NAMALWA (cell line): Measurements from ENCODE around the gene BRPF1.

Experiments used
- DNase-seq: peaks from one replicate; pipeline ENCODE4 v3.0.0-alpha.2; 2015; ENCODE audit warnings: low spot score

Gene BRPF1, protein sequence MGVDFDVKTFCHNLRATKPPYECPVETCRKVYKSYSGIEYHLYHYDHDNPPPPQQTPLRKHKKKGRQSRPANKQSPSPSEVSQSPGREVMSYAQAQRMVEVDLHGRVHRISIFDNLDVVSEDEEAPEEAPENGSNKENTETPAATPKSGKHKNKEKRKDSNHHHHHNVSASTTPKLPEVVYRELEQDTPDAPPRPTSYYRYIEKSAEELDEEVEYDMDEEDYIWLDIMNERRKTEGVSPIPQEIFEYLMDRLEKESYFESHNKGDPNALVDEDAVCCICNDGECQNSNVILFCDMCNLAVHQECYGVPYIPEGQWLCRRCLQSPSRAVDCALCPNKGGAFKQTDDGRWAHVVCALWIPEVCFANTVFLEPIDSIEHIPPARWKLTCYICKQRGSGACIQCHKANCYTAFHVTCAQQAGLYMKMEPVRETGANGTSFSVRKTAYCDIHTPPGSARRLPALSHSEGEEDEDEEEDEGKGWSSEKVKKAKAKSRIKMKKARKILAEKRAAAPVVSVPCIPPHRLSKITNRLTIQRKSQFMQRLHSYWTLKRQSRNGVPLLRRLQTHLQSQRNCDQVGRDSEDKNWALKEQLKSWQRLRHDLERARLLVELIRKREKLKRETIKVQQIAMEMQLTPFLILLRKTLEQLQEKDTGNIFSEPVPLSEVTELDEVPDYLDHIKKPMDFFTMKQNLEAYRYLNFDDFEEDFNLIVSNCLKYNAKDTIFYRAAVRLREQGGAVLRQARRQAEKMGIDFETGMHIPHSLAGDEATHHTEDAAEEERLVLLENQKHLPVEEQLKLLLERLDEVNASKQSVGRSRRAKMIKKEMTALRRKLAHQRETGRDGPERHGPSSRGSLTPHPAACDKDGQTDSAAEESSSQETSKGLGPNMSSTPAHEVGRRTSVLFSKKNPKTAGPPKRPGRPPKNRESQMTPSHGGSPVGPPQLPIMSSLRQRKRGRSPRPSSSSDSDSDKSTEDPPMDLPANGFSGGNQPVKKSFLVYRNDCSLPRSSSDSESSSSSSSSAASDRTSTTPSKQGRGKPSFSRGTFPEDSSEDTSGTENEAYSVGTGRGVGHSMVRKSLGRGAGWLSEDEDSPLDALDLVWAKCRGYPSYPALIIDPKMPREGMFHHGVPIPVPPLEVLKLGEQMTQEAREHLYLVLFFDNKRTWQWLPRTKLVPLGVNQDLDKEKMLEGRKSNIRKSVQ (N-terminal part only)

DNA sequence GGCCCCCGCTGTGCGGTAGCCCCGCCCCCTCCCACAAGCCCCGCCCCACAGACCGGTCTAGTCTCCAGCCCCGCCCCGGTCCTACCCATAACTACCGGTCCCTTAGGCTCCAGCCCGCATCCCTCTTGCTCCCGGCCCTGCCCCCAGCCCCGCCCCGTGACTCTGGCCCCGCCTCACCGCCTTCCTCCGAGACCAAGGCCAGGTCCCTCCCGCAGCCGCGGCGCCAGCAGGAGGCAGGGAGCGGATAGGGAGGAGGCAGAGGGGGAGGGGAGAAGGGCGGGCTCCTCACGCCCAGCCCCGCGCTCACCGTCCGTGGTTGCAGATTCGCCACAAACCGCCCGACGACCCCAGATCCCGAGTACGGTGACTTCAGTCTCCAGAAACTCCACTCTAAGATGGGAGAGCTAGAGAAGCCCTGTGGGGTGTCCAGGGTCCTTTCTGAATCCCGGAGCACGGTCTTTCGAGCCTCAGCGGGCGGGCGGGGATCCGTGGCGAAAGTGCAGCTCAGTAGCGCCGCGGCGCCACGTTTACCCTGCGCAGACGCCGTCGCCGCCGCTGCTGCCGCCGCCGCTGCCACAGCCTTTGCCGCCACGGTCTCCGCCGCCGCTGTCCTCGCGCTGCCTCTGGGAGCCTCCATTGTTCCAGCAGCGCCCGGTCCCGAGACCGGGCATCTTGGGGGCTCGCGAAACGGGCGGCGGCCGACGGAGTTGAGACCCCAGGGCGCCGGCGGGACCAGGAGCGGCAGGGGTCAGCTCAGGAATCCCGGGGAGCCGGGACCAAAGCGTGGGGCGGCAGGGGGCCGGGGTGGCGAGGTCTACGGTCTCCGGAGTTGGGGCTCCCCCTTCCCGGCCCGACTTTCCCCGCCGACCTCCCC lies at the start of gene BRPF1:
TSS of gene BRPF1 (plus strand) at position 530 of the 874 bp plus-strand sequence. CDS start 2,406 bp downstream, outside the sequence.
- DNase-seq: peak; percentile 98

DNA sequence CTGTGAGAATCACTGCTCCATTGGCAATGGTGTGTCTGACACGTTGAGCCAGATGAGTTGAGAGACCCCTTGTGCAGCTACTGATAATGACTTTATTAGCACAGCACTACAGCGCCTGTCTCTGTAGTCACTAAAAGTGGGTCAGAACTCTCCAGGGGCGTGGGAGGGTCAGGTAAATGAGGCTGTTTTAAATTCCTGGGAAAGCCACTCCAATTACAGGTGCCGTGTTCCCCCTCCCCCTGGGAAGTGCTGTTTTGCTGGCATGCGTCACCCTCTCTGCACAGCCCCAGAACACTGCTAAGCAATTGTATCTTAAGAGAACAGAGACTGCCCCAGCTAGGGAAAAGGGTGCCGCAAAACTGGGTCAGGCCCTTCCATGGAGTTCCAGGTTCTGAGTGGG lies 49.4 kb upstream of the BRPF1 start:
- DNase-seq: no peak

DNA sequence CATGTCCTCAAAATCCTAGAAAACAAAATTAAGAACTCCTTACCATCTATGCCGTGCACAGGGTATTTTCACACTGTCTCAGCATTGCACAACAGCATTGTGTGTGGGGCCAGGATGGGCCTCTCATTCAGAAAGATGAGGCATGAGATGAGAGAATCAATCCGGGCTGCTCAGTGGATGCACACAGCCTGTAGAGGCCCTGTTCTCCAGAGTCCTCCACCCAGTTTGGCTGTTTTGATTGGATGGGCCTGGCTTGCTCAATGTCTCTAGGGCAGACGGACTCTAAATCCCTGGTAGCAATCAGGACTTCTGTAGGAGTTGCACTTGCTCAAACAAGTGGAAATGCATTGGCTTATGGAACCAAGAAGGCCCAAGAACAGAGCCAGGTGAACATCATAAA lies 48.1 kb upstream of the BRPF1 start:
- DNase-seq: no peak

DNA sequence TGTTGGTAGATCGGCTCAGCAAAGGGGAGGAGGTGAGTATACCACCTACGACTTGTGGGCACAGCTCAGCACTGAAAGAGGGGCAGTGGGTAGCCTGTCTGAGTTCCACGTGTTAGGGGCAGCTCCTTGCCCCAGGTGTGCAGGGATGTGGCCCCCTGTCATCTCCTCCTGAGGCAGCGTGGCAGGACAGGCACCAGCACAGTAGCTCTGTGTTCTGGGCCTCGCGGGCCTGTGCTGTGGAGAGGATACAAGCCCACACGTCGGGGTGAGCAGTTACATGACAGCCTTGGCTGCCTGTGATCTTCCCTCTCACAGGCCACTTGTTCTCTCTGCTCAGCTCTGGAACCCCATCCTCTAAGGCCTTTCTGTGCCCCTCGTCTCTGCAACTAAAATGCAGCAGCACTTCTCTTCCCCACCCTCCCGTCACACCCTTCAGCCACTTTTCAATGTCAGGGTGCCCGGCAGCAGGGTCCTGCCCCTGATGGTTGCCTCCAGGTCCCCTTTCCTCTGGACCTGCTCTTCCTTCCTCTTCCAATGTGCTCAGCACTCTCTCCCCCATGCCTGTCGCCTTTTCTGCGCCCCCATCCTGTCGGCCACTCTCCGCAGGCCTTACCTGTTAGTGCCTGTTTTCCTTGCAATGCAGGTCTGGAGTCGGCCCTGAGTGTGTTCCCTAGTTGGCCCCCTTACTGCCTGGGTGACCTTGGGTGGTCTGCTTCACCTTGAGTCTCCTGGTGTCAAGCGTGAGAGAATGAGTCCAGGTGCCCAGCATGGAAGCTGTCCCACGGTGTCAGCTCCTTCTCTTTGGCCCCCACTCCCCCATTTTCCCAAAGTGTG lies 46.1 kb upstream of the BRPF1 start:
- no peak for DNase-seq

DNA sequence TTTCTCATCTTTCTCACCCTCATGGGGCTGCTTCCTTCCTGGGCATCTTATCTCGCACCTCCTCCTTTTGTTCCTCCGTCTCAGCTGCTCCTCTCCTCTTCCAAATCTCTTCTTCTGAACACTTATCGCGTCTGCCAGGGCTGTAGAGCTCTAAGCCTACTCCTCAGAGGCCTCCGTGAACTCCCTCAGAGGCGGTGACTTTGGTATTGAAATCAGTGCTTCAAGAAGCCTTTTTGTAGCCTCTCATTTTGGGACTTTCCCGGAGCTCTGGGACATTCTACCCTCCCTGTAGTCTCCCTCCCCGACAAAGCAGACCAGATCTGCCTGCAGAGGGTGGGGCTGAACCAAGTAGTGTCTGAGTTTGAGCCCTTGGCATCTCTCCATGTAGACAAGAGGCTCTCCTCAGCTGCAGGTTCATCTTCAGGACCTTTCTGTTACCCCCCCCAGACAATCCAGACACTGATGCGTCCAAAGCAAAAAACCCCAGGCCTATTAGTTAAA lies 45.4 kb upstream of the BRPF1 start:
- DNase-seq: no peak

DNA sequence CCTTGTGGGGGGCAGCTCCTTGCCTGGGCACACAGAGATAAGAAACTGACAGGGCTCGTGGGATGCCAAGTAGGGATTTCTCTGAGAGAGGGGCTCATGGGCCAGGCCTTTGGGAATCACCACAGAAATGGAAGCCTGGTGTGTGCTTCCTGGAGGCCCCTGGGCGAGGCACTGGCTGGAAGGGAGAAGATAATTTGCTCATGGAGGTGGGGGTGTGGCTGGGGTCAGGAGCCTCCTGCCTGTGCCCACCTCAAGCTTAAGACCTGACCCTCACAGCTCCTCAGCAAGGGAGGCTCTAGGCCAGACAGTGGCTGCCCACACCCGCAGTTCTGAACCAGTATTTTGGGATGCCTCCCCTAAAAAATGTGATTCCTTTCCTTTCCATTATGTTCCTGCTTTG lies 44.8 kb upstream of the BRPF1 start:
- DNase-seq: no peak

DNA sequence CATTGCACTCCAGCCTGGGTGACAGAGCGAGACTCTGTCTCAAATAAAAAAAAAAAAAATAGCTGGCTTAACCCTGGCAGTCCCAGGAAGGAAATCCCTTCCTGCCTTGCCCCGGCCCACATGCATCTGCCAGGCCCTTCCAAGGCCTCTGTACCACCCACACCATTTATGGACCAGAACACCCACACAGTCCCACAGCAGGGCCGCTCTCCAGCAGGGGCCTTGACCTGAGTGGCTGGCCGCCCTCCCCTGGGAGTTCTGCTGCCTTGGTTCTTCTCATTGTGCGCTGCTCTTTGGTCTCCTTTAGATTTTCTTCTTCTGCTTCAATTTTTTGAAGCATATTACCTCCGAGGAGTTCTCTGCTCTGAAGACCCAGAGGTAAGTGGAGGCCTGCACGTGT lies 44.0 kb upstream of the BRPF1 start:
- no peak for DNase-seq

DNA sequence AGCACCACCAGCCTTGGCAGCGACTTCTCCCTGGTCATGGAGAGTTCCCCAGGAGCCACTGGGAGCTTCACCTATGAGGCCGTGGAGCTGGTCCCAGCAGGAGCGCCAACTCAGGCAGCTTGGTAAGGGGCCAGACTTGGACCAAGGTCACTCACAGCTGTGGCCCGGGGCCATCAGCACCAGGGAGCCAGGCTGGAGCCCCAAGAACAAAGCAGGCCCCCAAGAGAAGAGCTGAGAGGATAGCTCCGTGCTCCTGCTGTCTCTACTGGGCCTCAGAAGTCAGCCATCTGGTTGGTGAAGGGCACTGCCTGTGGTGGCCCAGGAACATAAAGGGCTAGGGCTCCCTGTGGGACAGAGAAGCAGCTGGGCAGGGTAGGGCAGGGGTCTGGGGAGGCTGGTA lies 42.6 kb upstream of the BRPF1 start:
- DNase-seq: no peak

DNA sequence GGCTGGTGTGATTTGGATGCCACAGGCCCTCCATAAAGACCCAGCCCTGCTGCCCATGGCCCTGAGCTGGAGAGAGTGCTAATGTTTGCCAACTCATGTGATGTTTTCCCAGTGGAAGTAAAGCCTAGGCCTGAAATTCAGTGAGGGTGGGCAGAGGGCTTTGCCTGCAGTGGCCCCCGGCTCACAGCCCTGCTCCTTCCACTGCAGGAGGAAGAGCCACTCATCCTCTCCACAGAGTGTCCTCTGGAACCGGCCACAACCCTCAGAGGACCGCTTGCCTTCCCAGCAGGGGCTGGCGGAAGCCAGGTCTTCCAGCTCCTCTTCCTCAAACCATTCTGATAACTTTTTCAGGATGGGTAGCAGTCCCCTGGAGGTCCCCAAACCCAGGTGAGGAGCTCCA lies 41.8 kb upstream of the BRPF1 start:
- no peak for DNase-seq

DNA sequence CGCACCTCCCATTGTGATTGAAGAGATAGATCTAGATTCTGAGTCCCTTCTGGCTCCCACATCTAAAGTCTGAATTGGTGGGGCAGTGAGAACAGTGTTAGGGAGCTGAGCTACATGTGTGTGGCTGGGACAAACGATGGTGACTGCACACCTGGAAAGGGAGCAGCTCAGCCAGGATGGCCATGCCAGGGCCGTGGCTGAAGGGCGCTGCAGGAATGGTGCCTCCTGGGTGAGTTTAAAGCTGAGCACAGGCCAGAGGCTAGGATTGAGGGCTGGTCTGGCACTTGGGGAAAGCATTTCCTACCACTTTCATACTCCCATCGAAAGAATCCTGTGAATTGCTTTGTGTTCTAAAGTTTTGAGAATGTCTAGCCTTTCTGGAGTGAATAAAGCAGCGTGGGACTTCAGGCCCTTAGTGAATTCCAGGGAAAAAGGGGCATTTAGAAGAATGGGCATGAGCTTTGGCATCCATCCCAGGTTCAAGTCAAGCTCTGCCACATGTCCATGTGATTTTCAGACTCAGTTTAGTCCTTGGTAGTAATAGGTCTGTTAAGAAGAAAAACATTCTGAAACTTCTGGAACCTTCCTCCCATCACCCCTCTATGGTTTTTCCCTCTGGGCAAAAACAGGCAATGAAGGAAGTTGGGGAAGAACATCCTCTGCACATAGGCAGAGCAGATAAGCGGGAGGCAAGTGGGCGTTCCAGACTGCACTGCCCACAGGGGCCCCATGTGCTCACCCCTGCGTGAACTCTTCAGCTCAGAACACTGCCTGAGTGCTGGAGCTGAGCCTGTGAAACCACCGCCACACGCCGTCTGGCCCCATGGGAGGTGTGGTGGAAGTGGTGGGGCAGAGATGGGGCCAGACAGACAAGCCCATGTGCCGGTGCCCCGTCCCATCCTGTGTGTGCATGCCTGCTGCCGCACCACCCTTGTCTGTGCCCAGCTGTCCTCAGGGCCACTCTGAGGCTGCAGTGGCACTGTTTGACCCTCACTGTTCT lies 40.8 kb upstream of the BRPF1 start:
- DNase-seq: peak; percentile 66

DNA sequence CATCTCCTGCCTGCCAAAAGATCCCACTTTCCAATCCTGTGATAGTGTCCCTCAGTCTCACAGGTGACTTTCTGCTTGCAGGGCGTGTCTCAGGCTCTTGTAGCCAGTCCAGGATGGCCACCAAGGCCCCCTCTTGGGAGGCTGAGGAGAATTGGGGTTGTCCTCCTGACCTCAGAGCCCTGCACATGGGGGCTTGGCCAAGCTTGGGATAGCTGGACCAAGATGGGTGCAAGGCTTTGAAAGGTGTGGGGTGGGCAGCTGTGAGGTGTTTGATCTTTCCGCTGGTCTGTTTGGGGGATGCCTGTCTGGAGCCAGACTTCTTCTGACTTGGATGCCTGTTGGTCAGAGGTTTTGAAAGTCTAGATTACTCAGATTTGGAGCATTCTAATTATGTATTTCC lies 39.9 kb upstream of the BRPF1 start:
- no peak for DNase-seq

DNA sequence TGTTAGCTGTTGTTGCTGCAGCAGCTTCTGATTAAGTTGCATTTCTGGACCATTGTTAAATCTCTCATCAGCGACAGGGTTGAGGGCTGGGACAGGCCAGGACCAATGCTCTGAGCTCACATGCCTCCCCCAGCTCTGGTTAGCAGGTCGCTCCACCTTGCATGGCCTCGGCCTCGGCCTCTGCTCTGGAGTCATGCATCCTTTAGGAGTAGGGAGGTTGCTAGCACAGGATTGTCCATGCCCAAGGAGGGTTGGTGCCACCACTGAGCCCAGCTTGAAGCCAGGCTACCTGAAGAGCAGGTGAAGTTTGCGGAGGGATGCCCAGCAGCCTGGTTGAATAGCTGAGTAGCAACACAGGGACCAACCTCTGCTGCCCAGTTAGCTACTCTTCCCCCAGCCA lies 39.1 kb upstream of the BRPF1 start:
- DNase-seq: no peak

DNA sequence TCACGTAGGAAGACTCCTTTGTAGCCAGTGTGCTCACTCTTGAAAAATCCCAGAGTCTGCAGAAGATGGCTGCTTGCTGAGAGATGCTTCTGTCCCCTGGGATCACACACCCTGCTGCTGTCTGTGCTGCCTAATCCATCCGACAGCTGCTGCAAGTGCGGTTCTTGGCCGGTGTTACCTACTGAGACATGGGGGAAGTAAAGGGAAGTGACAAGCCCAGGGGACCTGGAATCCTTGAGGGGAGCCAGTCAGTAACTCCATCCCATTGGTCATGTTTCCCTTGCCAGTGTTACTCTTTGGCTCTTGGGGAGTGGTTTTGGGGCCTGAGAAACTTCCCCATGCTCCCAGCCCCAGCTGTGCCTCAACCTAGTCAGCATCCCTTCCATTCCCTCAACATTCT lies 36.2 kb upstream of the BRPF1 start:
- no peak for DNase-seq

DNA sequence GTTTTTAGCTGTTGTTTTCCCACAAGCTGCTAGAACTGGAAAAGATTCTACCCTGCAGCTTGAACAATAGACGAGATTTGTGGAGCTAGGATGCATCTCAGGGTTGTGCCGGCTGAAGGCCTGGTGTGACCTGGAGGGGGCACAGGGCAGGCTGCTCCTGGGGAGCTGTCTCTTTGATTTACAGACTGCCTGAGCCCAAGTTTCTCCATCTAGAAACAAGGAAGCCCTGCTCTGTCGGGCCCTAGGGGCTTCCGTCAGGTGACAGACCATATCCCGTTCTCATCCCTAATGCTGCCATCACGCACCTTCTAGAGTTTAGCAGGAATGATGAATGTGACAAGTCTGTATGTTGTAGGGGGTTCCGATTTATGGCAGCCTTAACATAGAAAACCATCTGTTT lies 35.8 kb upstream of the BRPF1 start:
- no peak for DNase-seq

DNA sequence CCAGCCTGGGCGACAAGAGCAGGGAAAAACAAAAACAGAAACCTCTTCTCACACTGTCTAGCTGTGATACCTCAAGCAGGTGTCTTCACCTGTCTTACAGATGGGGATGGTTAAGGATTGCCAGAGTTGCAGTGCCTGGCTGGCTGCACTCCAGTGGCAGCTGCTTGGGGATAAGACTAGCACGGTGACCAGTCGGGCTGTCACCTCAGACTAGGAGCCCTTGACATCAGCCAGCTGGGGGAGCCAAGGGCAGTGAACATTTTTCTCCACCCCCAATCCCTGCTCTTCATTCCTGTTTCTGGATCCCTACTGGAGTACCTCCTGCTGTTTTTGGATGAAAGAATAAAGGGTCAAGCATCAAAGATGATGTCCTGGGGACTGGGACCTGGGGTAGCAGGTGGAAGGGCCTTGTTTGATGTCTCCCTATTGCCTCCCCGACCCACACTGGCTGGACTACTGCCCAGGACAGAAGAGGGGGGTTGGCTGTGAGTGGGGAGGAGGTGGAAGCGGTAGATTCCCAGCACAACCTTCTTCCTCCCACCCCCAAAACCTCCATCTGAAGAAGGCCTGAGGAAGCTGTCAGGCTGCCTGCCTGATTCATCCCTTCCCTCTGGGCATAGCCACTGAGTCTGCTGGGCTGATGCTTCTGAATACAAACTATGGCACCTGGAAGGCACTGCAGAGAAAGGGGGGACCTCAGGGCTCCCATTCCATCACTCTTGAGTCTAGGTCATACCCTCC lies 34.9 kb upstream of the BRPF1 start:
- no peak for DNase-seq

DNA sequence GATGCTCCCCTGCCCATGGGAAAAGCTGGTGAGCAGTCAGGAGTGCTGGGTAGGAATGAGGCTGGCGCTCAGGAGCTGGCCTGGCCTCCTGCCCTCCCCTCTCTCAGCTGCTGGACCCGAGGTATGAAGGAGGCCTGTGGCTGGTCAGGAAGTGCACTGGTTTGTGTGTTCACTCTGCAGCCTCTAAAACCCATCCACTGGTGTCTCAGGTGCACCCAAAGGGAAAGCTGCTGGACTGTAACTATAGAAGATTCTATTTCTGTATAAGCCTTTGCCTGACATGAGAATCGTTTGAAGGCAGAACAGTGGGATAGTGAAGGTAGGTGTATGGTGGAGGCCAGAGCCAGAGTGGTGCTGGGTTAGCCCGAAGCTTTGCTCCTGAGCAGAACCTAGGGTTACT lies 33.6 kb upstream of the BRPF1 start:
- DNase-seq: no peak

DNA sequence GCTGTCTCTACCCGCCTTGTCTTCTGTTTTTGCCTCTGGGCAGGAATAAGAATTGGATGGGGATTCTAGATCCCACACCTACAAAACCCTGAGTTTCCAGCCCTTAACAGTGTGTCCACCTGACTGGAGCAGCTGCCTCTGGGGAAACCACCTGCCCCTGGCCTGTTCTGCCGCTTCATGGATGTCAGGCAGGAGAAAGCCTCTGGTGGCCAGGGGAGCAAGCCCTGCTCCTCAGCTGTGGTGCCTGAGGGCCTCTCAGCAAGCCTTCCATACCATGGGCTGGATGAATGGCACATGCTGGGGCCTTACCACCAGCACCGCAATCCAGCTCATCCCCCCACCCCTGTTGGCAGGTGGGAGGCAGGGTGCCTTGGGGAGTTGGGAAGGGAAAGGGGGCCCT lies 33.2 kb upstream of the BRPF1 start:
- DNase-seq: no peak

DNA sequence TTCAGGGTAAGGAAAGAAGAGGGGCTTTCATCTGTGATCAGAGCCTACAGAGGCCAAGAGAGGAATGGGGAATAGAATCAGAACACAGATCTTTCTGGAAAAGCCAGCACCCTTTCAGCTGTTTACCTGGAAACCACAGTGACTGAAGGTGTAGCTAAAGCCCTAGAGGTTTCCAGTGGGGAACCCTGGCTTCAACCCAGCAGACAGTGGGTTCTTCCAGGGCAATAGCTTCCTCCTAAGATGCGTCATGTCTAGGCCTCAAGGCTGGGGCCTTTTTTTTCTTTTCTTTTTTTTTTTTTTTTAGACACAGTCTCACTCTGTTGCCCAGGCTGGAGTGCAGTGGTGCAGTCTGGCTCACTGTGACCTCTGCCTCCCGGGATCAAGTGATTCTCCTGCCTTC lies 31.0 kb upstream of the BRPF1 start:
- DNase-seq: no peak

DNA sequence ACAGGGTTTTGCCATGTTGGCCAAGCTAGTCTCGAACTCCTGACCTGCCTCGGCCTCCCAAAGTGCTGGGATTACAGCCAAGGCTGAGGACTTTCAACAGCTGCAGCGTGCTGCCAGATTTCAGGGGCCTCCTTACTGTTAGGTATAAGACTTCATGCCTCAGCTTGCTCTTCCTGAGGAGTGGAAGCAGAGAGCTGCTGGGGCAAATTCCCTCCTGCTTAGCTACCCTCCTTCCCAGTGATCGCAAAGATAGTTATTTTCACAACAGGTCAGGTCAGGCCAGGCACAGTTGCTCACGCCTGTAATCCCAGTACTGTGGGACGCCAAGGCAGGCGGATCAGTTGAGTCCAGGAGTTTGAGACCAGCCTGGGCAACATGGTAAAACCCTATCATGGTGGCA lies 30.5 kb upstream of the BRPF1 start:
- no peak for DNase-seq
